ENCODE results near the gene PNPLA8.

DNA sequence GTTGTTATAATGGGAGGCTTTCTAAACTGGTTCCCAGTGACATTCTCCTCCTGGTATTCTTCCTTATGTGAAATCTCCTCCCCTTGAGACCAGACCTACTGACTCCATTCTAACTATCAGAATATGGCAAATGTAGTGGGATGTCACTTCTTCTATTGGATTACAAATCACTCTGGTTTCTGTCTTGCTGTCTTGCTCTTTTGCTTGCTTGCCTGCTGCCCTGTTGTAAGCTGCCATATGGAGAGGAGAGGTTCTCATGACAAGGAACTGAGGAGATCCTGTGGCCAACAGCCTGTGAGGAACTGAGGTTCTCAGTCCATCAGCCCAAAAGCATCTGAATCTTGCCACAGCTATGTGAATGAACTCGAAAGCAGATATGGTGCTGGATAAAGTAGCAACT, 65.0 kb downstream of the PNPLA8 start:
- TF ChIP-seq YY1 (IDR thresholded peaks at IDR 0.05) (no peak), TAF1 (conservative IDR thresholded peaks at IDR 0.05) (no peak), JUND (IDR thresholded peaks at IDR 0.05) (no peak), FOXA1 (IDR thresholded peaks at IDR 0.05) (no peak), GABPA (IDR thresholded peaks at IDR 0.05 in 1 of 2, conservative IDR thresholded peaks at IDR 0.05 in 1 of 2) (no peak), RAD21 (IDR thresholded peaks at IDR 0.05) (no peak), RXRA (IDR thresholded peaks at IDR 0.05) (no peak), EGR1 (IDR thresholded peaks at IDR 0.05; ENCODE audit: low read depth in 2 of 2) (no peak), SP1 (IDR thresholded peaks at IDR 0.05) (no peak)
- TF ChIP-seq, protein P1, sequence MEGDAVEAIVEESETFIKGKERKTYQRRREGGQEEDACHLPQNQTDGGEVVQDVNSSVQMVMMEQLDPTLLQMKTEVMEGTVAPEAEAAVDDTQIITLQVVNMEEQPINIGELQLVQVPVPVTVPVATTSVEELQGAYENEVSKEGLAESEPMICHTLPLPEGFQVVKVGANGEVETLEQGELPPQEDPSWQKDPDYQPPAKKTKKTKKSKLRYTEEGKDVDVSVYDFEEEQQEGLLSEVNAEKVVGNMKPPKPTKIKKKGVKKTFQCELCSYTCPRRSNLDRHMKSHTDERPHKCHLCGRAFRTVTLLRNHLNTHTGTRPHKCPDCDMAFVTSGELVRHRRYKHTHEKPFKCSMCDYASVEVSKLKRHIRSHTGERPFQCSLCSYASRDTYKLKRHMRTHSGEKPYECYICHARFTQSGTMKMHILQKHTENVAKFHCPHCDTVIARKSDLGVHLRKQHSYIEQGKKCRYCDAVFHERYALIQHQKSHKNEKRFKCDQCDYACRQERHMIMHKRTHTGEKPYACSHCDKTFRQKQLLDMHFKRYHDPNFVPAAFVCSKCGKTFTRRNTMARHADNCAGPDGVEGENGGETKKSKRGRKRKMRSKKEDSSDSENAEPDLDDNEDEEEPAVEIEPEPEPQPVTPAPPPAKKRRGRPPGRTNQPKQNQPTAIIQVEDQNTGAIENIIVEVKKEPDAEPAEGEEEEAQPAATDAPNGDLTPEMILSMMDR (IDR thresholded peaks at IDR 0.05; ENCODE audit: low read depth, low read length, missing input control): no peak
- TF ChIP-seq, protein P2, sequence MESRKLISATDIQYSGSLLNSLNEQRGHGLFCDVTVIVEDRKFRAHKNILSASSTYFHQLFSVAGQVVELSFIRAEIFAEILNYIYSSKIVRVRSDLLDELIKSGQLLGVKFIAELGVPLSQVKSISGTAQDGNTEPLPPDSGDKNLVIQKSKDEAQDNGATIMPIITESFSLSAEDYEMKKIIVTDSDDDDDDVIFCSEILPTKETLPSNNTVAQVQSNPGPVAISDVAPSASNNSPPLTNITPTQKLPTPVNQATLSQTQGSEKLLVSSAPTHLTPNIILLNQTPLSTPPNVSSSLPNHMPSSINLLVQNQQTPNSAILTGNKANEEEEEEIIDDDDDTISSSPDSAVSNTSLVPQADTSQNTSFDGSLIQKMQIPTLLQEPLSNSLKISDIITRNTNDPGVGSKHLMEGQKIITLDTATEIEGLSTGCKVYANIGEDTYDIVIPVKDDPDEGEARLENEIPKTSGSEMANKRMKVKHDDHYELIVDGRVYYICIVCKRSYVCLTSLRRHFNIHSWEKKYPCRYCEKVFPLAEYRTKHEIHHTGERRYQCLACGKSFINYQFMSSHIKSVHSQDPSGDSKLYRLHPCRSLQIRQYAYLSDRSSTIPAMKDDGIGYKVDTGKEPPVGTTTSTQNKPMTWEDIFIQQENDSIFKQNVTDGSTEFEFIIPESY (IDR thresholded peaks at IDR 0.05): no peak
- TF ChIP-seq, protein P3, sequence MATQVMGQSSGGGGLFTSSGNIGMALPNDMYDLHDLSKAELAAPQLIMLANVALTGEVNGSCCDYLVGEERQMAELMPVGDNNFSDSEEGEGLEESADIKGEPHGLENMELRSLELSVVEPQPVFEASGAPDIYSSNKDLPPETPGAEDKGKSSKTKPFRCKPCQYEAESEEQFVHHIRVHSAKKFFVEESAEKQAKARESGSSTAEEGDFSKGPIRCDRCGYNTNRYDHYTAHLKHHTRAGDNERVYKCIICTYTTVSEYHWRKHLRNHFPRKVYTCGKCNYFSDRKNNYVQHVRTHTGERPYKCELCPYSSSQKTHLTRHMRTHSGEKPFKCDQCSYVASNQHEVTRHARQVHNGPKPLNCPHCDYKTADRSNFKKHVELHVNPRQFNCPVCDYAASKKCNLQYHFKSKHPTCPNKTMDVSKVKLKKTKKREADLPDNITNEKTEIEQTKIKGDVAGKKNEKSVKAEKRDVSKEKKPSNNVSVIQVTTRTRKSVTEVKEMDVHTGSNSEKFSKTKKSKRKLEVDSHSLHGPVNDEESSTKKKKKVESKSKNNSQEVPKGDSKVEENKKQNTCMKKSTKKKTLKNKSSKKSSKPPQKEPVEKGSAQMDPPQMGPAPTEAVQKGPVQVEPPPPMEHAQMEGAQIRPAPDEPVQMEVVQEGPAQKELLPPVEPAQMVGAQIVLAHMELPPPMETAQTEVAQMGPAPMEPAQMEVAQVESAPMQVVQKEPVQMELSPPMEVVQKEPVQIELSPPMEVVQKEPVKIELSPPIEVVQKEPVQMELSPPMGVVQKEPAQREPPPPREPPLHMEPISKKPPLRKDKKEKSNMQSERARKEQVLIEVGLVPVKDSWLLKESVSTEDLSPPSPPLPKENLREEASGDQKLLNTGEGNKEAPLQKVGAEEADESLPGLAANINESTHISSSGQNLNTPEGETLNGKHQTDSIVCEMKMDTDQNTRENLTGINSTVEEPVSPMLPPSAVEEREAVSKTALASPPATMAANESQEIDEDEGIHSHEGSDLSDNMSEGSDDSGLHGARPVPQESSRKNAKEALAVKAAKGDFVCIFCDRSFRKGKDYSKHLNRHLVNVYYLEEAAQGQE (IDR thresholded peaks at IDR 0.05): no peak
- TF ChIP-seq, protein P4, sequence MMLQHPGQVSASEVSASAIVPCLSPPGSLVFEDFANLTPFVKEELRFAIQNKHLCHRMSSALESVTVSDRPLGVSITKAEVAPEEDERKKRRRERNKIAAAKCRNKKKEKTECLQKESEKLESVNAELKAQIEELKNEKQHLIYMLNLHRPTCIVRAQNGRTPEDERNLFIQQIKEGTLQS (IDR thresholded peaks at IDR 0.05): no peak
